K562 (cell line): Measurements from ENCODE around the gene STEAP3. TPM values are rescaled to one million over a fixed set of nuclear protein-coding genes. Genes with fewer than 3 reads are reported as not detected.
A peak's percentile ranks its signal among the peaks of the same experiment; 100 is the strongest.

Experiments
- ATF1 ChIP-seq, 2 experiments: fragments of 450-650 bp in 1 of 2; IDR thresholded peaks; 2 replicates each; pipeline ENCODE4 v1.6.1; 2016; ENCODE audit warnings: missing compliant biosample characterization in 1 of 2, missing genetic modification characterization in 1 of 2
- CREM ChIP-seq: IDR thresholded peaks from 2 replicates; pipeline ENCODE4 v1.6.1; 2014; ENCODE audit warnings: antibody characterized with exemption, low read depth
- CSDE1 ChIP-seq, 2 experiments: fragments of 450-650 bp; IDR thresholded peaks; 2 replicates each; pipeline ENCODE4 v1.6.1; 2016; ENCODE audit warnings: mild to moderate bottlenecking in 1 of 2
- CTBP1 ChIP-seq: fragments of 450-650 bp; IDR thresholded peaks from 2 replicates; pipeline ENCODE4 v1.6.1; 2016; ENCODE audit warnings: borderline replicate concordance
- ESRRA ChIP-seq: fragments of 450-650 bp; IDR thresholded peaks from 2 replicates; pipeline ENCODE4 v1.6.1; 2014; ENCODE audit warnings: low read depth, mild to moderate bottlenecking, moderate library complexity, borderline replicate concordance
- FOXP1 ChIP-seq: sonication (generic); formaldehyde crosslinking; IDR thresholded peaks from 2 replicates; pipeline ENCODE4 v1.8.0; 2022; ENCODE audit warnings: mild to moderate bottlenecking, missing genetic modification reagents
- HDAC1 ChIP-seq, 2 experiments: fragments of 450-650 bp; IDR thresholded peaks; 2 replicates each; pipeline ENCODE4 v1.6.1; 2016 to 2017; ENCODE audit warnings: inconsistent platforms in 1 of 2, mild to moderate bottlenecking in 1 of 2, moderate library complexity in 1 of 2
- HMG20B ChIP-seq: fragments of 250-450 bp; sonication (Bioruptor Pico); IDR thresholded peaks from 2 replicates; pipeline ENCODE4 v1.5.0; 2021; ENCODE audit warnings: mild to moderate bottlenecking
- HNRNPUL1 ChIP-seq: fragments of 200-400 bp; formaldehyde crosslinking; IDR thresholded peaks from 2 replicates; pipeline ENCODE4 v1.6.1; 2017; ENCODE audit warnings: low read length
- IRF9 ChIP-seq: fragments of 450-650 bp; IDR thresholded peaks from 2 replicates; pipeline ENCODE4 v1.6.1; 2016; ENCODE audit warnings: missing biosample characterization, missing genetic modification characterization
- NCOA6 ChIP-seq: fragments of 450-650 bp; IDR thresholded peaks from 2 replicates; pipeline ENCODE4 v1.6.1; 2017; ENCODE audit warnings: mild to moderate bottlenecking
- NR2C1 ChIP-seq, 2 experiments: fragments of 450-650 bp; IDR thresholded peaks; 2 replicates each; pipeline ENCODE4 v1.6.1; 2017; ENCODE audit warnings: mild to moderate bottlenecking in 2 of 2, antibody characterized with exemption in 1 of 2, inconsistent platforms in 1 of 2, missing compliant biosample characterization in 1 of 2, missing genetic modification characterization in 1 of 2
- PTTG1 ChIP-seq: fragments of 450-650 bp; IDR thresholded peaks from 2 replicates; pipeline ENCODE4 v1.6.1; 2016; ENCODE audit warnings: low read depth, mild to moderate bottlenecking, missing genetic modification characterization, missing compliant biosample characterization
- RAD21 ChIP-seq, 2 experiments: fragments of 250-450 bp in 1 of 2; fragments of 450-650 bp in 1 of 2; sonication (Bioruptor Pico) in 1 of 2; formaldehyde crosslinking in 1 of 2; IDR thresholded peaks in 1 of 2; conservative IDR thresholded peaks in 1 of 2; 2 replicates each; pipeline versions ENCODE4 v1.4.0 to v1.8.0; 2020 to 2022; ENCODE audit warnings: mild to moderate bottlenecking in 2 of 2, moderate library complexity in 1 of 2
- SRSF1 ChIP-seq: fragments of 200-400 bp; formaldehyde crosslinking; IDR thresholded peaks from 2 replicates; pipeline ENCODE4 v1.6.1; 2017; ENCODE audit warnings: mild to moderate bottlenecking, low read depth, low read length, moderate library complexity
- THRA ChIP-seq: fragments of 450-650 bp; IDR thresholded peaks from 2 replicates; pipeline ENCODE4 v1.6.1; 2017; ENCODE audit warnings: mild to moderate bottlenecking, moderate library complexity
- U2AF1 ChIP-seq: fragments of 200-400 bp; formaldehyde crosslinking; optimal IDR thresholded peaks from 2 replicates; pipeline ENCODE3; 2017; ENCODE audit warnings: mild to moderate bottlenecking, low read depth, low read length, moderate library complexity
- ZBTB1 ChIP-seq: sonication (generic); formaldehyde crosslinking; IDR thresholded peaks from 2 replicates; pipeline ENCODE4 v1.8.1; 2023; ENCODE audit warnings: missing genetic modification reagents, low read depth, mild to moderate bottlenecking, borderline replicate concordance
- ZEB2 ChIP-seq: fragments of 450-650 bp; IDR thresholded peaks from 2 replicates; pipeline ENCODE4 v1.6.1; 2016
- ZKSCAN1 ChIP-seq: fragments of 150-350 bp; IDR thresholded peaks from 2 replicates; pipeline ENCODE4 v1.6.1; 2016; ENCODE audit warnings: low read depth, low read length
- ZNF146 ChIP-seq: IDR thresholded peaks from one replicate; pipeline ENCODE4 v1.6.1; 2018; ENCODE audit warnings: missing compliant biosample characterization; ENCODE audit not compliant: unreplicated experiment
- ZNF253 ChIP-seq: fragments of 250-450 bp; sonication (Bioruptor Pico); conservative IDR thresholded peaks from 2 replicates; pipeline ENCODE4 v1.6.1; 2021; ENCODE audit warnings: mild to moderate bottlenecking
- ZNF592 ChIP-seq: fragments of 450-650 bp; IDR thresholded peaks from 2 replicates; pipeline ENCODE4 v1.6.1; 2017; ENCODE audit warnings: antibody characterized with exemption, mild to moderate bottlenecking
- polyA plus RNA-seq, 8 experiments: library from polyadenylated mRNA; depleted of rRNA in 4 of 8; stranded (reverse) in 5 of 8; unstranded in 3 of 8; fragments of >200 nt; fragmentation: Nextera tagmentation in 2 of 8; fragmentation: Illumina TruSeq in 1 of 8; extraction: Ambion mirVana in 2 of 8; extraction: Trizol in 1 of 8; gene quantifications; 2 replicates each; pipeline versions ENCODE4 v1.2.1 to v1.2.3, GENCODE V29; 2011 to 2014; ENCODE audit warnings: inconsistent platforms in 1 of 8, missing spikeins in 1 of 8
- total RNA-seq, 7 experiments: library from RNA; depleted of rRNA in 6 of 7; stranded (reverse); fragments of >200 nt in 6 of 7; fragmentation: Illumina TruSeq in 2 of 7; extraction: Trizol in 2 of 7; gene quantifications; 2 replicates each; pipeline versions ENCODE4 v1.2.1 to v1.2.3, GENCODE V29; 2011 to 2021; ENCODE audit warnings: low replicate concordance in 1 of 7

STEAP3 gene
- total and polyA plus RNA-seq, 9 of the 15 experiments (the other 6 are each of a cell fraction or from before 2014, with no cell fraction given), result 1.8 to 31.6 (median 9.0) TPM

GRCh38 chr2:119264781-119265692, 41.4 kb downstream of the STEAP3 start (continued):
- no peak for TF ChIP-seq ZNF253 (CRISPR knock-in tag)
- TF ChIP-seq ZNF592, result no peak
- no peak for TF ChIP-seq ZEB2
- TF ChIP-seq RAD21 (CRISPR knock-in tag; conservative IDR thresholded peaks at IDR 0.05 in 1 of 2, IDR thresholded peaks at IDR 0.05 in 1 of 2), result peak; percentile 61 to 75
- 0 out of 2 replicates have a peak, but pooled peaks have one; percentile 25 for TF ChIP-seq CREM
- no peak for TF ChIP-seq SRSF1
- TF ChIP-seq NCOA6, result no peak
- TF ChIP-seq U2AF1, result no peak
- no peak for TF ChIP-seq PTTG1
- no peak for TF ChIP-seq ZBTB1 (CRISPR knock-in tag)
- TF ChIP-seq THRA, result no peak
- no peak for TF ChIP-seq FOXP1 (CRISPR knock-in tag)
- TF ChIP-seq CSDE1 (IDR thresholded peaks at IDR 0.05), result no peak
- no peak for TF ChIP-seq HMG20B (CRISPR knock-in tag)
- TF ChIP-seq ZKSCAN1, result 0 out of 2 replicates have a peak, but pooled peaks have one; percentile 24
- TF ChIP-seq NR2C1 (IDR thresholded peaks at IDR 0.05), result no peak
- no peak for TF ChIP-seq NR2C1 (tag; IDR thresholded peaks at IDR 0.05)
- peak; percentile 19; the same call in 1 of the 2 replicates for TF ChIP-seq CTBP1
- TF ChIP-seq ESRRA, result no peak
- no peak for TF ChIP-seq ZNF146 (CRISPR knock-in tag)
- no peak for TF ChIP-seq IRF9 (tag)
- TF ChIP-seq ATF1 (CRISPR knock-in tag; IDR thresholded peaks at IDR 0.05), result no peak
- no peak for TF ChIP-seq ATF1 (tag; IDR thresholded peaks at IDR 0.05)
- no peak for TF ChIP-seq HDAC1 (IDR thresholded peaks at IDR 0.05)
- TF ChIP-seq HNRNPUL1, result no peak
